ENCODE results near the gene NECTIN2. TPM values are rescaled to one million over a fixed set of nuclear protein-coding genes. Genes with fewer than 3 reads are reported as not detected.
"Not testable (repeated sequence)": the region's sequence is repeated elsewhere in the genome, so short reads cannot be mapped to it uniquely, and the experiment has no call there.

NECTIN2 gene
- total and polyA plus RNA-seq, 9 donors = 38.4 to 61.8 (median 53.4) TPM

GRCh38 chr19:44824761-44825160, 21.3 kb upstream of the NECTIN2 start:
- WGBS (ENCODE audit: insufficient coverage) = 80% methylated on average over 4 of the region's 4 CpGs
- peak; percentile 46 for DNase-seq
- Histone ChIP-seq H3K36me3 (ENCODE audit: control insufficient read depth, insufficient read depth, low read length) (peaks cover 2% of the 10 kb centered on the region), H3K27me3 (ENCODE audit: control insufficient read depth, insufficient read depth, low read length) (no peaks in the 10 kb centered on the region), H3K9me3 (replicated peaks; ENCODE audit: control insufficient read depth, low read depth, low read length) (no peaks in the 10 kb centered on the region), H3K4me3 (ENCODE audit: low read length) (no peak overlapping the region), H3K4me1 (ENCODE audit: control insufficient read depth, insufficient read depth, low read length) (peaks cover 29% of the 10 kb centered on the region), H3K27ac (ENCODE audit: low read length) (no peak overlapping the region)

GRCh38 chr19:44832875-44833274, 13.2 kb upstream of the NECTIN2 start:
- not testable (repeated sequence) for H3K27me3 ChIP-seq (ENCODE audit: control insufficient read depth, insufficient read depth, low read length); H3K9me3 ChIP-seq (replicated peaks; ENCODE audit: control insufficient read depth, low read depth, low read length); H3K27ac ChIP-seq (ENCODE audit: low read length); H3K36me3 ChIP-seq (ENCODE audit: control insufficient read depth, insufficient read depth, low read length); H3K4me3 ChIP-seq (ENCODE audit: low read length); H3K4me1 ChIP-seq (ENCODE audit: control insufficient read depth, insufficient read depth, low read length); DNase-seq
- WGBS (ENCODE audit: insufficient coverage) = 73% methylated on average over 3 of the region's 6 CpGs

GRCh38 chr19:44834399-44834798, 11.7 kb upstream of the NECTIN2 start:
- not testable (repeated sequence) for DNase-seq; H3K27me3 ChIP-seq (ENCODE audit: control insufficient read depth, insufficient read depth, low read length); H3K9me3 ChIP-seq (replicated peaks; ENCODE audit: control insufficient read depth, low read depth, low read length); H3K4me3 ChIP-seq (ENCODE audit: low read length); H3K36me3 ChIP-seq (ENCODE audit: control insufficient read depth, insufficient read depth, low read length); H3K4me1 ChIP-seq (ENCODE audit: control insufficient read depth, insufficient read depth, low read length); H3K27ac ChIP-seq (ENCODE audit: low read length)
- 90% methylated on average over 2 of the region's 8 CpGs for WGBS (ENCODE audit: insufficient coverage)

GRCh38 chr19:44839276-44839675, 6.8 kb upstream of the NECTIN2 start:
- no peak for DNase-seq
- Histone ChIP-seq H3K9me3 (replicated peaks; ENCODE audit: control insufficient read depth, low read depth, low read length) (no peaks in the 10 kb centered on the region), H3K27me3 (ENCODE audit: control insufficient read depth, insufficient read depth, low read length) (no peaks in the 10 kb centered on the region), H3K36me3 (ENCODE audit: control insufficient read depth, insufficient read depth, low read length) (no peaks in the 10 kb centered on the region), H3K4me1 (ENCODE audit: control insufficient read depth, insufficient read depth, low read length) (peaks cover 1% of the 10 kb centered on the region), H3K4me3 (ENCODE audit: low read length) (no peak overlapping the region), H3K27ac (ENCODE audit: low read length) (no peak overlapping the region)
- WGBS (ENCODE audit: insufficient coverage) = 71% methylated on average over 2 of the region's 2 CpGs

- Histone ChIP-seq H3K27me3 (ENCODE audit: control insufficient read depth, insufficient read depth, low read length) (no peaks in the 10 kb centered on the region), H3K9me3 (replicated peaks; ENCODE audit: control insufficient read depth, low read depth, low read length) (no peaks in the 10 kb centered on the region), H3K27ac (ENCODE audit: low read length) (no peak overlapping the region), H3K4me1 (ENCODE audit: control insufficient read depth, insufficient read depth, low read length) (peaks cover 12% of the 10 kb centered on the region), H3K4me3 (ENCODE audit: low read length) (no peak overlapping the region), H3K36me3 (ENCODE audit: control insufficient read depth, insufficient read depth, low read length) (no peaks in the 10 kb centered on the region)
- 80% methylated on average over 5 of the region's 7 CpGs for WGBS (ENCODE audit: insufficient coverage)
- no peak for DNase-seq
Observed at GRCh38 chr19:44840811-44841210, 5.3 kb upstream of the NECTIN2 start.

- WGBS (ENCODE audit: insufficient coverage) = 80% methylated on average over 3 of the region's 3 CpGs
- peaks cover 12% of the 10 kb centered on the region for H3K4me1 ChIP-seq (ENCODE audit: control insufficient read depth, insufficient read depth, low read length)
Observed at GRCh38 chr19:44841231-44841630, 4.9 kb upstream of the NECTIN2 start.

GRCh38 chr19:44845286-44845611, 848 bp upstream of the NECTIN2 start:
- Histone ChIP-seq H3K9me3 (replicated peaks; ENCODE audit: control insufficient read depth, low read depth, low read length) (no peaks in the 10 kb centered on the region), H3K27ac (ENCODE audit: low read length) (peak overlapping the region; percentile 95), H3K4me1 (ENCODE audit: control insufficient read depth, insufficient read depth, low read length) (peaks cover 37% of the 10 kb centered on the region), H3K4me3 (ENCODE audit: low read length) (peak overlapping the region; percentile 59), H3K36me3 (ENCODE audit: control insufficient read depth, insufficient read depth, low read length) (no peaks in the 10 kb centered on the region), H3K27me3 (ENCODE audit: control insufficient read depth, insufficient read depth, low read length) (peaks cover 2% of the 10 kb centered on the region)
- no peak for DNase-seq
- 12% methylated on average over 8 of the region's 12 CpGs for WGBS (ENCODE audit: insufficient coverage)

More at GRCh38 chr19:44841231-44841630, 4.9 kb upstream of the NECTIN2 start:
- Histone ChIP-seq H3K4me3 (ENCODE audit: low read length) (no peak overlapping the region), H3K27me3 (ENCODE audit: control insufficient read depth, insufficient read depth, low read length) (no peaks in the 10 kb centered on the region), H3K27ac (ENCODE audit: low read length) (no peak overlapping the region), H3K9me3 (replicated peaks; ENCODE audit: control insufficient read depth, low read depth, low read length) (no peaks in the 10 kb centered on the region), H3K36me3 (ENCODE audit: control insufficient read depth, insufficient read depth, low read length) (no peaks in the 10 kb centered on the region)
- no peak for DNase-seq

GRCh38 chr19:44846455-44847143, 502 bp downstream of the NECTIN2 start:
- Histone ChIP-seq H3K9me3 (replicated peaks; ENCODE audit: control insufficient read depth, low read depth, low read length) (no peaks in the 10 kb centered on the region), H3K27ac (ENCODE audit: low read length) (peak overlapping the region; percentile 95), H3K27me3 (ENCODE audit: control insufficient read depth, insufficient read depth, low read length) (peaks cover 2% of the 10 kb centered on the region), H3K4me3 (ENCODE audit: low read length) (peak overlapping the region; percentile 91), H3K4me1 (ENCODE audit: control insufficient read depth, insufficient read depth, low read length) (peaks cover 42% of the 10 kb centered on the region), H3K36me3 (ENCODE audit: control insufficient read depth, insufficient read depth, low read length) (no peaks in the 10 kb centered on the region)
- 0% methylated on average over 32 of the region's 51 CpGs for WGBS (ENCODE audit: insufficient coverage)
- peak; percentile 74 for DNase-seq

GRCh38 chr19:44847144-44848035, 1.3 kb downstream of the NECTIN2 start:
- Histone ChIP-seq H3K27ac (ENCODE audit: low read length) (peak overlapping the region; percentile 95), H3K27me3 (ENCODE audit: control insufficient read depth, insufficient read depth, low read length) (peaks cover 2% of the 10 kb centered on the region), H3K36me3 (ENCODE audit: control insufficient read depth, insufficient read depth, low read length) (no peaks in the 10 kb centered on the region), H3K4me3 (ENCODE audit: low read length) (peak overlapping the region; percentile 91), H3K4me1 (ENCODE audit: control insufficient read depth, insufficient read depth, low read length) (peaks cover 42% of the 10 kb centered on the region), H3K9me3 (replicated peaks; ENCODE audit: control insufficient read depth, low read depth, low read length) (no peaks in the 10 kb centered on the region)
- under 1% methylated on average over 38 of the region's 47 CpGs for WGBS (ENCODE audit: insufficient coverage)
- peak; percentile 87 for DNase-seq

- Histone ChIP-seq H3K27ac (ENCODE audit: low read length) (peak overlapping the region; percentile 95), H3K9me3 (replicated peaks; ENCODE audit: control insufficient read depth, low read depth, low read length) (no peaks in the 10 kb centered on the region), H3K36me3 (ENCODE audit: control insufficient read depth, insufficient read depth, low read length) (no peaks in the 10 kb centered on the region), H3K27me3 (ENCODE audit: control insufficient read depth, insufficient read depth, low read length) (peaks cover 2% of the 10 kb centered on the region), H3K4me3 (ENCODE audit: low read length) (peak overlapping the region; percentile 91), H3K4me1 (ENCODE audit: control insufficient read depth, insufficient read depth, low read length) (peaks cover 42% of the 10 kb centered on the region)
- peak; percentile 76 for DNase-seq
- 6% methylated on average over 19 of the region's 19 CpGs for WGBS (ENCODE audit: insufficient coverage)
Observed at GRCh38 chr19:44848036-44848811, 2.1 kb downstream of the NECTIN2 start.

Data from muscle of leg (tissue), 11 donors.